Nephron (organoid): ENCODE data around the gene ALX4.
A peak's percentile ranks its signal among the peaks of the same experiment; 100 is the strongest.

Experiments
- H3K27ac Mint-ChIP-seq, 3 experiments: 2 replicates each; pipeline ENCODE4 v1.8.0; 2020; ENCODE audit warnings: mixed read lengths in 3 of 3, mild to moderate bottlenecking in 2 of 3, moderate library complexity in 1 of 3
- H3K27me3 Mint-ChIP-seq: 2 replicates; pipeline ENCODE4 v1.8.0; 2021; ENCODE audit warnings: low read depth, mild to moderate bottlenecking, moderate library complexity, mixed read lengths
- H3K36me3 Mint-ChIP-seq: 2 replicates; pipeline ENCODE4 v1.8.0; 2020; ENCODE audit warnings: low read depth, mixed read lengths
- H3K4me1 Mint-ChIP-seq: 2 replicates; pipeline ENCODE4 v1.8.0; 2020; ENCODE audit warnings: mixed read lengths
- H3K4me3 Mint-ChIP-seq, 3 experiments: 2 replicates each; pipeline ENCODE4 v1.8.0; 2020; ENCODE audit warnings: mild to moderate bottlenecking in 3 of 3, mixed read lengths in 3 of 3, moderate library complexity in 2 of 3
- H3K9me3 Mint-ChIP-seq: 2 replicates; pipeline ENCODE4 v1.8.0; 2020; ENCODE audit warnings: mixed read lengths
- TF ChIP-seq, protein P1 (sequence below), 3 experiments: fragments of 200-600 bp; sonication (generic); IDR thresholded peaks; one replicate each; pipeline ENCODE4 v1.5.0; 2021; ENCODE audit warnings: antibody characterized with exemption in 3 of 3; ENCODE audit not compliant: unreplicated experiment in 3 of 3

ALX4 gene

DNA sequence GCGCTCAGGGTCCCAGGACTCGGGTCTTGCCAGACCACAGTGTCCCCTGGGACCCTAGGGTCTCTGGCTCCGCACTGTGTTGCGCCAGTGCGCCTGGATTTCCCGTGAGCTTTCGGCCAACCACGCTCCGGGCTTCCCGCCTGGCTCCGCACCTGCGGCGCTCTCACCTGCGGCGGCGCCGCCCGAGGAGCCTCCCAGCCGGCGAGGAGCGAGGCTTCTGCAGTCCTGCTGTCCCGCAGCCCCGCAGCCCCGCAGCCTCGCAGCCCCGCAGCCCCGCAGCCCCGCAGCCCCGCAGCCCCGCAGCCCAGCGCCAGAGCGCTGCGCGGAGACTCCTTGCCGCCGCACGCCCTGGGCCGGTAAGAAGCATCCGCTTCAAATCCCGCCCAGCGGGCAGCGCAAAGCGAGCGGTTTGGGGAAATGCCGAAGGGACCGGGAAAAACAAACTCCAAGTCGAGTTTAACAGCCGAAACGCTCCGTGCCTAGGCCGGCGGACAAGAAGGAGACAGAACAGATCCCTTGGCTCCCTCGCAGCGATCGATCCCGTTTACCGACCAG, 939 bp downstream of the ALX4 start:
- Mint-ChIP-seq H3K27me3 (peaks cover 100% of the 10 kb centered on the region), H3K9me3 (no peaks in the 10 kb centered on the region), H3K27ac (peak overlapping the region; percentile 56 to 87 (median 63)), H3K4me1 (peaks cover 50% of the 10 kb centered on the region), H3K4me3 (peak overlapping the region; percentile 83 to 92 (median 88)), H3K36me3 (peaks cover 3% of the 10 kb centered on the region)
- TF ChIP-seq, protein P1, sequence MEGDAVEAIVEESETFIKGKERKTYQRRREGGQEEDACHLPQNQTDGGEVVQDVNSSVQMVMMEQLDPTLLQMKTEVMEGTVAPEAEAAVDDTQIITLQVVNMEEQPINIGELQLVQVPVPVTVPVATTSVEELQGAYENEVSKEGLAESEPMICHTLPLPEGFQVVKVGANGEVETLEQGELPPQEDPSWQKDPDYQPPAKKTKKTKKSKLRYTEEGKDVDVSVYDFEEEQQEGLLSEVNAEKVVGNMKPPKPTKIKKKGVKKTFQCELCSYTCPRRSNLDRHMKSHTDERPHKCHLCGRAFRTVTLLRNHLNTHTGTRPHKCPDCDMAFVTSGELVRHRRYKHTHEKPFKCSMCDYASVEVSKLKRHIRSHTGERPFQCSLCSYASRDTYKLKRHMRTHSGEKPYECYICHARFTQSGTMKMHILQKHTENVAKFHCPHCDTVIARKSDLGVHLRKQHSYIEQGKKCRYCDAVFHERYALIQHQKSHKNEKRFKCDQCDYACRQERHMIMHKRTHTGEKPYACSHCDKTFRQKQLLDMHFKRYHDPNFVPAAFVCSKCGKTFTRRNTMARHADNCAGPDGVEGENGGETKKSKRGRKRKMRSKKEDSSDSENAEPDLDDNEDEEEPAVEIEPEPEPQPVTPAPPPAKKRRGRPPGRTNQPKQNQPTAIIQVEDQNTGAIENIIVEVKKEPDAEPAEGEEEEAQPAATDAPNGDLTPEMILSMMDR (IDR thresholded peaks at IDR 0.05; ENCODE audit: unreplicated experiment in 3 of 3), result no peak

DNA sequence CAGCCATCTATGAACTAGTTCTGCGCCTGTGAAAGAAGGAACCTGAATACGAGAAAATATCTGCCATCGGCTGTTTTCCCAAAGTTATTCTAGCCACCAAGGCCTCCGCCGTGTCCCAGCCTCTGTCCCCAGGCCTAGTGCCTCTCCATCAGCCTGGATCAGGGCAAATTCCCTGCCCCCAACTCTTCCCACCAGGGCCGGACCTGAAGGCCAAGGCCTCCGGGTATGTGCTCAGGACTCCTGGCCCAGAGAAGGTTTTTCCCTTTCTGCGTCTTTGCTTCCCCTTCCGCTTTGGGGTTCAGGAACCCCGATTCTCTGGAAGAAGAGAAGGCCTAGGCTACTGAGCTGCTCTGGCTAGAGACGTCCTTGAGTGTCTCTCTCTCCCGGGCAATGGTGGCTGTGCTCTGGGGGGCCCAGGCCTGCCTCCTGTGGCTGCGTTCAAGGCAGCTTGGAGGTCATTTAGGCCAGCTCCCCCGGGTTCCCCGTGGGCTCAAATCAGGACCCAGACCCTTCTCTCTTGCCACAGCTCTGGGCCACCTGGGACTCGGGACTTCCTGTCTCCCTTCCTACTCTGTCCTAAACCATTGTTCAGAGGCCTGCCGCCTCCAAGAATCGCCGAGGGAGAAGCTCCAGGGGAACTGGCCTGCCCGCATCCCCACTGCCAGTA, 1.6 kb downstream of the ALX4 start:
- Mint-ChIP-seq H3K4me3 (peak overlapping the region; percentile 81 to 86 (median 81)), H3K9me3 (no peaks in the 10 kb centered on the region), H3K4me1 (peaks cover 50% of the 10 kb centered on the region), H3K27me3 (peaks cover 100% of the 10 kb centered on the region), H3K27ac (peak overlapping the region; percentile 13 to 87 (median 63)), H3K36me3 (peaks cover 6% of the 10 kb centered on the region)
- TF ChIP-seq, protein P1 (IDR thresholded peaks at IDR 0.05; ENCODE audit: unreplicated experiment in 3 of 3), result no peak

DNA sequence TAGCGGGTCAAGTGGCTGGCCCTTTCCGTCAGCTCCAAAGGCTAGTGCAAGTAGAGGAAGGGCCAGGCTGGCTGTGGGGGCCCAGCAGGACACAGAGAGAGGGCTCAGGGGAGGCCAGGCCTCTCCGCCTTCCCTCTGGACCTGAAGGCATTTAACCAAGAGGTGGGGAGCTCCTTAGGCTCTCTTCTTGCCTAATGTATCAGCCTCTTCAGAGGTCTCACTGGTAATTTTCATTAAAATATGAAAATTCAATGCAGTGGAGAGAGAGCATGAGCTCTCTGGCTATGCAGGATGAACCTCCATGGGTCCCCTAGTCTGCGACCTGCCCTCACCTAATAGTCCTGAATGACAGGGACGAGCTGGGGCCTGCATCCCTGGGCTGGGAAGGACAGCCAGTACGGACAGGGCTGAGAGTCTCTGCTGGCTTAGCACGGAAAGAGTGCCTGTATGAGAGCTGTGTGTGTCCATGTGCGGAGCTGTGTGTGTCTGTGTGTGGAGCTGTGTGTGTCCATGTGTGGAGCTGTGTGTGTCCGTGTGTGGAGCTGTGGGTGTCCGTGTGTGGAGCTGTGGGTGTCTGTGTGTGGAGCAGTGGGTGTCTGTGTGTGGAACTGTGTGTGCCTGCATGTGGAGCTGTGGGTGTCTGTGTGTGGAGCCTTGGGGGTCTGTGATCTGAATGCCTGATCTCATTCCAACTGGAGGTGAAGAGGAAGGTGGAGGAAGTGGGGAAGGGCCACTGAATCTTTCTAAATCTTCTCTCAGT, 2.4 kb downstream of the ALX4 start:
- Mint-ChIP-seq H3K4me3 (peak overlapping the region; percentile 81 to 86 (median 81)), H3K4me1 (peaks cover 47% of the 10 kb centered on the region), H3K36me3 (peaks cover 11% of the 10 kb centered on the region), H3K27me3 (peaks cover 100% of the 10 kb centered on the region), H3K27ac (peak overlapping the region; percentile 13 to 87 (median 63)), H3K9me3 (no peaks in the 10 kb centered on the region)
- TF ChIP-seq, protein P1 (IDR thresholded peaks at IDR 0.05; ENCODE audit: unreplicated experiment in 3 of 3), result no peak

DNA sequence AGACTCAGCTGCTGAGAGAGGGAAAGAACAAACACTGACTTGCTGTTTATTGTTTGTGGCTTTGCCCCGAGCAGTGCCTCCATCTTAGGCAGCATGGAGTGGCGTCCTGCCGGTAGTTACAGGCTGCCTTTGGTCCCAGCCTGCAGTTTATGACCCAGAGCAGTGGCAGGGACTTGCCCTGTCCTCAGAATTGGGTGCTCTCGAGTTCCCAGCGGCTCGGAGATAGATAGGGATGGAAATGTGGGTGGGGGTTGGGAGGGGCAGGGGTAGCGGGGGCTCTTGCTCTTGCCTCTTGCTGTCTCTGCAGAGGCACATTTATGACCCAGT, 3.1 kb downstream of the ALX4 start:
- TF ChIP-seq, protein P1 (IDR thresholded peaks at IDR 0.05; ENCODE audit: unreplicated experiment in 3 of 3), result no peak
- no peaks in the 10 kb centered on the region for H3K9me3 Mint-ChIP-seq
- H3K4me3 Mint-ChIP-seq, result peak overlapping the region; percentile 69 to 86 (median 81)
- H3K36me3 Mint-ChIP-seq, result peaks cover 14% of the 10 kb centered on the region
- peak overlapping the region; percentile 62 to 78 (median 74) for H3K27ac Mint-ChIP-seq
- H3K4me1 Mint-ChIP-seq, result peaks cover 43% of the 10 kb centered on the region
- H3K27me3 Mint-ChIP-seq, result peaks cover 100% of the 10 kb centered on the region

DNA sequence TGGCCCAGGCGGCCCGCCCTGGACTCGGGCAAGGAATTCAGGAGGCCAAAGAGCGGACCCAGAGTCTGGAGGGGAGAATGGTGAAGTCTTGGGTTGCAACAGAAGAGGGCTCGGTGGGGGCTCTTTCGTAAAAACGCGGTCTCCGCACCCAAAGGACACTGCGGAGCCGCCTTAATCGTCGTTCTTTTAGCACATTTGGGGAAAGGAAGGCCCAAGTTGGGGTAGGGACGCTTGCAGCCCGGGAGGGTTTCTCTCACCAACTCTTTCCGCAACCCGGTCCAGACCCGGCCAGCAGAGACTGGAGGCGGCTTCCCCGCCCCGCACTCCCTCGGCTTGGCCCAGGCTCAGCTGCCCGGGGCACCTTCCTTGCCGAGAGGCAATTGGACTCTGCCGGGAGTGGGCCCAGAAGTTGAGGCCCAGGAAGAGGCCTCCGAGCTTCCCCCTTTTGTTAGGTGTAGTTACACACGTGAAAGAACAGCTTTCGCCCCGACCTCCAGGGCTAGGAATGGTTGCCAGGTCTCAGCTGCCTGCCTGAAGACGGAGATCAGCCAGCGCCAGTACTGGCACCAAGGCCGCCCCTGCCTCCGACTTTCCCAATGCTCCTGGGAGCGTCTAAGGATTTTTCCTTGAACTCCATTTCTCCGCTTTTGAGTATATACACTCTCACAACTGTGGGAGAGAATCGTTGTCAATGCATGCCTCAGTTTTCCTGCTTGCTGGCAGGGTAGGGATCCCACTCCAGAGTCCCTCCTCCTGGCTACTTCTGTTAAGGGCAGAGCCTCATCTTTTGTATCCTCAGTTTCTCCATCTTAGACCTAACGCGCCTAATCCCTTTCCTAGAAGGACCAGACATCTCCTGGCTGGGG, 3.7 kb downstream of the ALX4 start:
- peaks cover 100% of the 10 kb centered on the region for H3K27me3 Mint-ChIP-seq
- H3K9me3 Mint-ChIP-seq, result no peaks in the 10 kb centered on the region
- peak overlapping the region; percentile 69 to 86 (median 81) for H3K4me3 Mint-ChIP-seq
- H3K27ac Mint-ChIP-seq, result peak overlapping the region; percentile 62 to 78 (median 74)
- H3K36me3 Mint-ChIP-seq, result peaks cover 14% of the 10 kb centered on the region
- TF ChIP-seq, protein P1 (IDR thresholded peaks at IDR 0.05; ENCODE audit: unreplicated experiment in 3 of 3), result no peak
- peaks cover 41% of the 10 kb centered on the region for H3K4me1 Mint-ChIP-seq
